SK-N-SH treated with all-trans-retinoic acid at 6 μM for 48 hours (cell line): ENCODE measurements around the gene OPA3.

Source experiments
- ATAC-seq: fragments of 200-7000 bp; cut with Tn5 transposase; 3 replicates; pipeline ENCODE4 v1.9.1; 2020; ENCODE audit warnings: mild to moderate bottlenecking, moderate library complexity
- BACH2 ChIP-seq: fragments of 250-450 bp; sonication (Bioruptor Pico); IDR thresholded peaks from 2 replicates; pipeline ENCODE4 v1.9.0; 2021; ENCODE audit warnings: mild to moderate bottlenecking, borderline replicate concordance
- CSDC2 ChIP-seq: fragments of 250-450 bp; sonication (Bioruptor Pico); IDR thresholded peaks from 2 replicates; pipeline ENCODE4 v1.5.0; 2020; ENCODE audit warnings: mild to moderate bottlenecking, moderate library complexity
- CSRNP3 ChIP-seq: fragments of 250-450 bp; sonication (Bioruptor Pico); IDR thresholded peaks from 2 replicates; pipeline ENCODE4 v1.5.1; 2021; ENCODE audit warnings: mild to moderate bottlenecking, moderate library complexity
- GLIS3 ChIP-seq: fragments of 250-450 bp; sonication (Bioruptor Pico); IDR thresholded peaks from 2 replicates; pipeline ENCODE4 v1.5.0; 2020; ENCODE audit warnings: mild to moderate bottlenecking, moderate library complexity
- ISL1 ChIP-seq: fragments of 250-450 bp; sonication (Bioruptor Pico); IDR thresholded peaks from 2 replicates; pipeline ENCODE4 v2.1.2; 2022; ENCODE audit warnings: mild to moderate bottlenecking, moderate library complexity
- OSR1 ChIP-seq: fragments of 250-450 bp; sonication (Bioruptor Pico); IDR thresholded peaks from 2 replicates; pipeline ENCODE4 v1.8.0; 2022; ENCODE audit warnings: moderate library complexity, mild to moderate bottlenecking, inconsistent platforms
- PATZ1 ChIP-seq: fragments of 250-450 bp; sonication (Bioruptor Pico); IDR thresholded peaks from 2 replicates; pipeline ENCODE4 v1.8.0; 2020; ENCODE audit warnings: mild to moderate bottlenecking, moderate library complexity, borderline replicate concordance
- PPARA ChIP-seq: fragments of 250-450 bp; sonication (Bioruptor Pico); IDR thresholded peaks from 2 replicates; pipeline ENCODE4 v1.5.0; 2020; ENCODE audit warnings: mild to moderate bottlenecking, borderline replicate concordance
- SNAI2 ChIP-seq: fragments of 250-450 bp; sonication (Bioruptor Pico); IDR thresholded peaks from 2 replicates; pipeline ENCODE4 v1.5.0; 2020; ENCODE audit warnings: mild to moderate bottlenecking, moderate library complexity
- TOX ChIP-seq: fragments of 250-450 bp; sonication (Bioruptor Pico); IDR thresholded peaks from 2 replicates; pipeline ENCODE4 v1.8.0; 2021; ENCODE audit warnings: mild to moderate bottlenecking, moderate library complexity, borderline replicate concordance
- ZFP3 ChIP-seq: fragments of 250-450 bp; sonication (Bioruptor Pico); IDR thresholded peaks from 2 replicates; pipeline ENCODE4 v1.5.0; 2020; ENCODE audit warnings: mild to moderate bottlenecking, moderate library complexity
- ZFP30 ChIP-seq: fragments of 450-650 bp; formaldehyde crosslinking; IDR thresholded peaks from 2 replicates; pipeline ENCODE4 v1.5.0; 2022; ENCODE audit warnings: mild to moderate bottlenecking, moderate library complexity
- ZNF565 ChIP-seq: fragments of 450-650 bp; formaldehyde crosslinking; conservative IDR thresholded peaks from 2 replicates; pipeline ENCODE4 v1.5.0; 2020; ENCODE audit warnings: low read depth, mild to moderate bottlenecking, moderate library complexity
- ZNF8 ChIP-seq: fragments of 450-650 bp; formaldehyde crosslinking; IDR thresholded peaks from 2 replicates; pipeline ENCODE4 v1.5.0; 2020; ENCODE audit warnings: mild to moderate bottlenecking, moderate library complexity
- TF ChIP-seq, protein P1 (sequence below): fragments of 250-450 bp; sonication (Bioruptor Pico); IDR thresholded peaks from 2 replicates; pipeline ENCODE4 v1.5.1; 2020; ENCODE audit warnings: low read depth, mild to moderate bottlenecking, moderate library complexity
- TF ChIP-seq, protein P2 (sequence below): fragments of 250-450 bp; sonication (Bioruptor Pico); IDR thresholded peaks from 2 replicates; pipeline ENCODE4 v1.5.0; 2020; ENCODE audit warnings: mild to moderate bottlenecking, moderate library complexity

Gene OPA3

DNA sequence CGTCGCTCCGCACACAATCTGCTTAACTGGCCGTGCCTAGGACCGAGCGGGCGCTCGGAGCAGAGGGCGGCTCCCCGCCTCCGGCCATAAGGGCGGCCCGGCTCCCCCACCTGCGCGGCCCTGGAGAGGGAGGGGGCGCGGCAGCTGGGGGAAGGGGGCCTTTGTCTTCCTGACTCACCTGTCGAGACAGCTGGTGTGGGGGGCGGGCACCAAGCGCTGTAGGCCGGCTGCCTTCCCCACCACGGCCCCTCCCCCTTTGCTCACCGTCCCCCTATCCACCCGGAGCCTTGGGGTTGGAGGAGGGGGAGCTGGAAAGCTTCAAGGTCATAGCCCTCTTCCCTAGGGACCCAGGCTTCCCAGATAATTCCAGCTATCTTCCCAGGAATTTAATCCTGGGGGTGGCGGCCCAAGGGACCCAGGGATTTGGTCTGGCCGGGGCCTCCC is 76.2 kb downstream of the OPA3 start:
- no peak for TF ChIP-seq TOX (CRISPR knock-in tag)
- TF ChIP-seq, protein P1, sequence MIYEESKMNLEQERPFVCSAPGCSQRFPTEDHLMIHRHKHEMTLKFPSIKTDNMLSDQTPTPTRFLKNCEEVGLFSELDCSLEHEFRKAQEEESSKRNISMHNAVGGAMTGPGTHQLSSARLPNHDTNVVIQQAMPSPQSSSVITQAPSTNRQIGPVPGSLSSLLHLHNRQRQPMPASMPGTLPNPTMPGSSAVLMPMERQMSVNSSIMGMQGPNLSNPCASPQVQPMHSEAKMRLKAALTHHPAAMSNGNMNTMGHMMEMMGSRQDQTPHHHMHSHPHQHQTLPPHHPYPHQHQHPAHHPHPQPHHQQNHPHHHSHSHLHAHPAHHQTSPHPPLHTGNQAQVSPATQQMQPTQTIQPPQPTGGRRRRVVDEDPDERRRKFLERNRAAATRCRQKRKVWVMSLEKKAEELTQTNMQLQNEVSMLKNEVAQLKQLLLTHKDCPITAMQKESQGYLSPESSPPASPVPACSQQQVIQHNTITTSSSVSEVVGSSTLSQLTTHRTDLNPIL (CRISPR knock-in tag), result no peak
- TF ChIP-seq OSR1 (CRISPR knock-in tag), result no peak
- TF ChIP-seq CSRNP3 (CRISPR knock-in tag), result no peak
- 0 out of 3 replicates have a peak, but pooled peaks have one; percentile 1 for ATAC-seq

- no peak for TF ChIP-seq PPARA (CRISPR knock-in tag)
- TF ChIP-seq, protein P2, sequence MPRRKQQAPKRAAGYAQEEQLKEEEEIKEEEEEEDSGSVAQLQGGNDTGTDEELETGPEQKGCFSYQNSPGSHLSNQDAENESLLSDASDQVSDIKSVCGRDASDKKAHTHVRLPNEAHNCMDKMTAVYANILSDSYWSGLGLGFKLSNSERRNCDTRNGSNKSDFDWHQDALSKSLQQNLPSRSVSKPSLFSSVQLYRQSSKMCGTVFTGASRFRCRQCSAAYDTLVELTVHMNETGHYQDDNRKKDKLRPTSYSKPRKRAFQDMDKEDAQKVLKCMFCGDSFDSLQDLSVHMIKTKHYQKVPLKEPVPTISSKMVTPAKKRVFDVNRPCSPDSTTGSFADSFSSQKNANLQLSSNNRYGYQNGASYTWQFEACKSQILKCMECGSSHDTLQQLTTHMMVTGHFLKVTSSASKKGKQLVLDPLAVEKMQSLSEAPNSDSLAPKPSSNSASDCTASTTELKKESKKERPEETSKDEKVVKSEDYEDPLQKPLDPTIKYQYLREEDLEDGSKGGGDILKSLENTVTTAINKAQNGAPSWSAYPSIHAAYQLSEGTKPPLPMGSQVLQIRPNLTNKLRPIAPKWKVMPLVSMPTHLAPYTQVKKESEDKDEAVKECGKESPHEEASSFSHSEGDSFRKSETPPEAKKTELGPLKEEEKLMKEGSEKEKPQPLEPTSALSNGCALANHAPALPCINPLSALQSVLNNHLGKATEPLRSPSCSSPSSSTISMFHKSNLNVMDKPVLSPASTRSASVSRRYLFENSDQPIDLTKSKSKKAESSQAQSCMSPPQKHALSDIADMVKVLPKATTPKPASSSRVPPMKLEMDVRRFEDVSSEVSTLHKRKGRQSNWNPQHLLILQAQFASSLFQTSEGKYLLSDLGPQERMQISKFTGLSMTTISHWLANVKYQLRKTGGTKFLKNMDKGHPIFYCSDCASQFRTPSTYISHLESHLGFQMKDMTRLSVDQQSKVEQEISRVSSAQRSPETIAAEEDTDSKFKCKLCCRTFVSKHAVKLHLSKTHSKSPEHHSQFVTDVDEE, result no peak
- TF ChIP-seq ZFP30 (CRISPR knock-in tag), result no peak
- TF ChIP-seq ZFP3 (CRISPR knock-in tag), result no peak
- no peak for TF ChIP-seq ISL1 (CRISPR knock-in tag)
- TF ChIP-seq CSRNP3 (CRISPR knock-in tag), result no peak
- TF ChIP-seq CSDC2, result no peak
- no peak for TF ChIP-seq TOX (CRISPR knock-in tag)
- TF ChIP-seq, protein P1 (CRISPR knock-in tag), result no peak
- TF ChIP-seq ZNF8 (CRISPR knock-in tag), result no peak
- no peak for TF ChIP-seq SNAI2
- no peak for TF ChIP-seq GLIS3 (CRISPR knock-in tag)
- no peak for TF ChIP-seq ZNF565 (CRISPR knock-in tag)
- TF ChIP-seq, all 23 proteins: peak for 0
- no peak for ATAC-seq
These were observed 76.7 kb downstream of the OPA3 start for GRCh38 chr19:45507872-45508416.

DNA sequence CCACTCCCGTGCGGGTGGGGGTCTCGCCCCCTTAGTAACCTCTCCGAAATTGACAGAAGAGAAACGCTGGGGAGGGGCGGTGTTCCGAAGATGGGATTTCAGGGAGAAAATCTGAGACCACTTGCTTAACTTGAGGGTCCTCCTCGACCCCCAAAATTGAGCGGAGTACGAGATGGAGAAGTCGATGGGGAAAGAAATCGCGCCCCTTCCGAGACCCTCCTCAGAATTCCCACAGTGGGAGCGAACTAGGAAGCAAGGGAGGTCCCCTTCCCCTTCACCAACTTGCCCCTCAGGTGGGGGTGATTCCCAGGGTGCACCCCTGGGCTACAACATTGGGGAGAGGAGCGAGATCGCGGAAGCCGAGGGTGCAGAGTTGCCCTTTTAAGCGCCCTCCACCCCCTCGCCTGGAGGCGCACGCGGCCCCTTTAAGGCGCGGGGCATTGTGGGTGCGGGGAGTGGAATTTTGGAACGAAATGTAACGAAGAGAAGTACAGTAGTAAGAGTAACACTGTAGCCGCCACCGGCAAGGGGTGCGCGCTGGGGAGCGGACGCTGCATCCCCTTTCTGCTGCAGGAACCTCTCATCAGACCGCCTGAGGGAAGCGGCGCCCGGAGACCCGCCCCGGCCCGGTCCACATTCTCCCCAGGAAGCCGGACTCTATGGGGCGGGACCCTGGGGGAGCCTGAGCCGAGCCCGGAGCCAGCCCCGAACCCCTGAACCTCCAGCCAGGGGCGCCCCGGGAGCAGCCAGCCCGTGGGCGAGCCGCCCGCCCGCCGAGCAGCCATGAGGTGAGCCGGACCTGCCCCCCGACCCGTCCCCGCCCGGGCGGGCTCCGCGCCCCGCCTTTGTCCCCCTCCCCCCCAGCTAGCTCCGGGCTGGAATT is 77.4 kb downstream of the OPA3 start, which contains the start of gene VASP:
TSS of gene VASP (plus strand) at position 491 of the 883 bp plus-strand sequence. CDS start at position 784, 293 bp downstream.
- peak; percentile 78 for ATAC-seq
- TF ChIP-seq GLIS3 (CRISPR knock-in tag) (no peak), OSR1 (CRISPR knock-in tag) (no peak), ZNF565 (CRISPR knock-in tag) (no peak), PPARA (CRISPR knock-in tag) (no peak), BACH2 (no peak), PATZ1 (CRISPR knock-in tag) (0 out of 2 replicates have a peak, but pooled peaks have one; percentile 3)
